ENCODE results near the gene ZNF850.

ZNF850 gene

DNA sequence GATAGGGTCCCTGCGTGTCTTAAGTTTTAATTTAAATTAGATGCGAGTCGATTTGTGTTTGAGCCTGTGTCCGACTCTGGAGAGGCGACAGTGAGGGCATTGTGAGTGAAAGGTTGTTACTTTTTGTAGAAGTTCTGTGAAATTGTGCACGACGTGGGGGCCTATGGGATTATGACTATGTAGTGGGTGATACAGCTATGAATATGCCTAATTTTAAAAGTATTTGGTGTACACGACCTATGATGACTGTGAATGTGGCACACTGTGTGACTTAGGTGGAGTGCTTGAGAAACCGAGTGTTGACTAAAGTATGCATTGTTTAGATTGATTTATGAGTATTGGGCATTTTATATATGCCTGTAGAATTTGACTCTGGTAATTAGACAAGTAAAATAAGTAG lies 84.5 kb downstream of the ZNF850 start:
- no peak for DNase-seq (ENCODE audit: low spot score)

DNA sequence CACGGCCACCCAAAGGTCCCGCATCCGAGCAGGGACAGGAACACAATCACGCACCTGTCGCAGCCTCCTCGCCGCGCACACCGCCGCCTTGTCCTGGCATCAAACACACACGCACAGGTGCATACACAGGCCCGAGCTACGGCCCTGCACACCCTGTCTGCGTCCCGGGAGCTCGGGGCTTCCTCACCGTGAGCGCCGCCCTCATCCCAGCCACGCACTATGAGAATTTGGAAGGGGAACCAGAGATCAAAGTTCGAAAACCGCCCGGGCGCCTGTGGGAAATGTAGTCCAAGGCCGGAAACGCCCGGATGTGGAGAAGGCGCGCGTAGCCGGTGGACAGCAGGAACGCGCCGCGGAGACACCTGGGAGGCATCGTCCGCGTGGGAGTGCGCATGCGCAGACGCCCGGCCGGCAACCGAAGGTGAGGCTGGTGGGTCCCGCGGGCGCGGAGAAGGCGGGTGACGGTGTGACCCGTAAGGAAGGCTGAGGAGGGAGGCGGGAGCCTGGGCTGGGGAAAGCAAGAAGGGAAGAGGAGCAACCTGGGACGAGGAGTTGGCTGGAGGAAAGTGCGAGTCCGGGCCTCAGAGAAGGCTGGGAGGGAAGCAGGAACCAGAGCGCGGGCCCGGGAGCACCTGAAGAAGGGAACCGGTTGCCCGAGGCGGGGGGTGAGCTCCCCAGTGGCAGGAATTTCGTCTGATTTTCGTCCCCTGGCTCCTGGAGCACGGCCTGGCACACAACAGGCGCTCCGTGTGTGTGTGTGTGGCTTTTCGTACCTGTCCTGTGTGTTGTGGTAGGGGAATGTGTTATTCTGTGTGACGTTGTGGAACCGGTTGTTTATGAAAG lies 85.2 kb downstream of the ZNF850 start, which contains the start of gene ZNF567:
Gene ZNF567 (plus strand): TSS at position 399 of the 843 bp plus-strand sequence. CDS start 7,256 bp downstream, outside the sequence.
- DNase-seq (ENCODE audit: low spot score), result peak; percentile 93

DNA sequence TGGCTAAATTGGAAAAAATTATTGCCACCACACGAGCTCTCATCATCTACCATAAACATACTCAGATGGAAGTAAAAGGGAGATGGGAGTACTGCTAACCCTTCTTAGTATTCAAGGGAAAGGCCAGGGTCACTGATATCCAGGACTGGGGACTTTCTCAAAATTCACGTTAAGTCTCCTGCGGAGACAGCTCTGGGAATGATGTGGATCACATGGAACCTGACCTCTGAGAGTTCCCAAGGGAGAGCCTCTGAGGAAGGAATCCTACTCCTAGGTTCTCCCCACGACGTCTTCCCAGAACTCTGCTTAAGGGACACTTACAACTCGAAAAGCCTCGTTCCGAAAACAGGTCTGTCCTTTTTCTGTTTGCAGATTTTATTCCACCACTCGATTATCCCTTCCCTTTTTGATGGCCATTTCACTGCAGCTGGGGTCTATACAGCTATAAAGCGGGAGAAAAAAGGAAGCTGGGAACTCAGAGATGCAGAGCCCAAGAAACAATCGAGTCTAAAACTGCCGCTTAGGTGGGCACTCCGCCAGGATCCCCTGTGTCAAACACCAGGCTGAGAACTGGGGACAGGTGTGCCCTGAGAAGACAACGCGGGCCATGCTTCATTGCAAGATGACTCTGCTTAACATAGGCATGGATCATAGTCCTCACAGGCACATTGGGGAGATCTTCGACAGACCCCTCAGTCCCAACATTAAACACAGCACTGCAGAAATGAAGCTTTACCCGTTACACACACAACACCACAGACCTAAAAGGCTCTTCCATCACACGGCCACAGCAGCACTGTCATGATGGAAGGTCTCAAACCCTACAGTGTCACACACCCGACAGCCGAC lies 86.0 kb downstream of the ZNF850 start:
- DNase-seq (ENCODE audit: low spot score), result no peak

DNA sequence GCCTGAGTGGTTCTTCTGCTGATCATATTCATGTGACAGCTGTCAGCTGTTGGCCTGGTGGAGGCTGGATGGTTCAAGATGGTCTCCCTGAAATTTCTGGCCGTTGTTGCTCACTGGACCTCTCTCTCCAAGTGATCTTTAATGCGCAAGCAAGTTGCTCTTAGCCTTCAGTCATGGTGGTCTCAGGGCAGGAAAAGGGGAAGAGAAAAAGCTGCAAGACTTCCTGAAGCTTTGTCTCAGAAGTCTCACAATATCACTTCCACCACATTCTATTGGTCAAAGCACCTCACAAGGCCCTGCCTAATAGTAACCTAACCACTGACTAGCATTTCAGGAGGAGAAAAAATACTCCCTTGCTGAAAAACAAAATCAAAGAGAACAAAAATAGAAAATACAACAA lies 86.8 kb downstream of the ZNF850 start:
- no peak for DNase-seq (ENCODE audit: low spot score)

DNA sequence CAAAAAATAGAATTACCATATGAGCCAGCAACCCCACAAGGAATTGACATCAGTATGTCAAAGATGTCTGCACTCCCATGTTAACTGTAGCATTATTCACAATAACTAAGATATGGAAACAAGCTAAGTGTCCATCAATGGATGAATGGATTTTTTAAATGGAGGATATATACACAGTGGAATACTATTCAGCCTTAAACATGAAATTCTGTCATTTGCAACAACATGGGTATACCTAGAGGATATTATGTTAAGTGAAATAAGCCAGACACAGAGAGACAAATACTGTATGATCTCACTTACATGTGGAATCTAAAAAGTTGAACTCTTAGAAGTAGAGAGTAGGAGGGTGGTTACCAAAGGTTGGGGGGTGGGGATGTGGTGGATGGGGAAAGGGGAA lies 93.2 kb downstream of the ZNF850 start:
- DNase-seq (ENCODE audit: low spot score), result no peak

DNA sequence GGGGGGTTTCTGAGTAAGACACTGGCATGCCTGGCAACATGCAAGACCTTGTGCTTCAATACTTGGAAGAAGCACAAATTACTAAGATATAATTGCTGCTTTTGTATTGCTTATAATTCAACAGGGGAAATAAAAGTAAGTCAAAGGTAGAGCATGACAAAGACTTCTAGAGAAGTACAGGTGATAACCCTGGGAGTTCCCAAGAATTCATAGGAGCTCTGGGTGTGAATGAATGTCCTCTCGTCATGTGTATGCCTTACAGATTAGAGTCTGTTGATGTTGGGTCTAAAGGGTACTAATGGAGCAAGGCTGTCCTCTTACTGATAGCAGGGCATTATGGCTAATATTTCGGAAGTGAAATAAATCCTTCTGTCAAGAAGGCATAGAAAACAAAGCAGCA lies 98.4 kb downstream of the ZNF850 start:
- DNase-seq (ENCODE audit: low spot score), result no peak

DNA sequence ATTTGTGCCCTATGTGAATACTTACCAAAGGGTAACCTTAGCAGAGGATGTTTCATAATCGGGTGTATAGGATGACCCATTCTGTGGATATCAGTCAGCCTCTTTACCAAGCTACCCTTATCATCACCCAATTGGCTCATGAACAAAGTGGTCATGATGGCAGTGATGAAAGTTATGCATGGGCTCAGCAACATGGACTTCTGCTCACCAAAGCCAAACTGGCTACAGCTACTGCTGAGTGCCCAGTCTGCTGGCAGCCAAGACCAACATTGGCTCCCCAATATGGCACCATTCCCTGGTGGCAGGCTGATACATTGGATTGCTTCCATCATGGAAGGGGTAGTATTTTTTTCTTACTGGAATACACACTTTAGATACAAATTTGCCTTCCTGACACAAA lies 100.2 kb downstream of the ZNF850 start:
- no peak for DNase-seq (ENCODE audit: low spot score)

DNA sequence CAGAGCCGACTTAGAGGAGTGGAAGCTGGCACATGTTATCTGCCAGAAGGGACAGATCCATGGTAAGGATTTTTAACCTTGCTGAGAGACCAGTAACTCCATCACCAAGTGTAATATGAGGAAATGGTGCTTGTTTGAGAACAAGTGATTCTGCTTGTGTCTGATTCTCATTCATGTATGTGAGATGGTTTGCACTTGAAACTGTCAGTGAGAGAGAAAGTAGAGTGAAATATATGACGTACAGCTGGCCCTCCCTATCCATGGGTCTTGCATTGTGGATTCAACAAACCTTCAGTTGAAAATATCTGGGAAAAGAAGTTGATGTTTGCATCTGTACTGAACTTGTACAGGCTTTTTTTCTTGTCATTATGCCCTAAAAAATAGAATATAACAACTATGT lies 104.0 kb downstream of the ZNF850 start:
- DNase-seq (ENCODE audit: low spot score), result no peak

DNA sequence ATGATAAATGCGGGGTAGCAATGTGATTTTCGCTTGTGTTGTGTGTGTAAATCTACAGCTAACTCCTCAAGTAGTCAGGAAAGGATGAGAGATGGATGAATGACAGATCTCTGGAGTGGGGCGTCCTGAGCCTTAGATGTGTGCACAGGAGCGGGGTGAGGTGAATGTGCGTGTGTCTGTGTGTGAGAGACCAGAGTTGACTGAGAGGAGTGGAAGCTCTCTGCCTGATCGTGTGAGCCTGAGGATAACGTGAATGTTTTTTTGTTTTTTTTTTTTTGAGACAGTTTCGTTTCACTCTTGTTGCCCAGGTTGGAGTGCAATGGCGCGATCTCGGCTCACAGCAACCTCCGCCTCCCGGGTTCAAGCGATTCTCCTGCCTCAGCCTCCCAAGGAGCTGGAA lies 106.8 kb downstream of the ZNF850 start:
- DNase-seq (ENCODE audit: low spot score), result no peak
